ENCODE results near the gene MCU. TPM values are rescaled to one million over a fixed set of nuclear protein-coding genes. Genes with fewer than 3 reads are reported as not detected.

MCU gene
- total RNA-seq, 1 experiment from 2014 or later: 18.7 TPM

GRCh38 chr10:72654720-72655119, 37.2 kb upstream of the MCU start:
- DNase-seq (ENCODE audit: low spot score): no peak
- ChIA-PET CTCF (no interaction called here), POLR2A (ENCODE audit: low non-redundant PET) (no interaction called here)
- Histone ChIP-seq H3K9me3 (ENCODE audit: low read depth, low read length, poor library complexity, severe bottlenecking) (no peaks in the 10 kb centered on the region), H3K27me3 (replicated peaks; ENCODE audit: insufficient read depth, low read depth, low read length, poor library complexity) (no peaks in the 10 kb centered on the region), H3K36me3 (ENCODE audit: insufficient read depth, low read length, poor library complexity, severe bottlenecking) (no peaks in the 10 kb centered on the region), H3K27ac (ENCODE audit: low read depth, low read length, poor library complexity, severe bottlenecking) (no peak overlapping the region), H3K4me3 (ENCODE audit: low read depth, low read length, poor library complexity, severe bottlenecking) (no peak overlapping the region), H3K4me1 (ENCODE audit: insufficient read depth, low read length, poor library complexity, severe bottlenecking) (no peaks in the 10 kb centered on the region)
- no peak for TF ChIP-seq CTCF (conservative IDR thresholded peaks at IDR 0.05; ENCODE audit: low read depth, low read length)
- no peak for TF ChIP-seq EZH2 (IDR thresholded peaks at IDR 0.05; ENCODE audit: borderline replicate concordance, low read depth, low read length, poor library complexity, severe bottlenecking)
- intact Hi-C loops (cut with micrococcal nuclease; ENCODE audit: unreplicated experiment): no loop called here
- BruUV-seq (replicated peaks): no TSS peak

- no peak overlapping the region for H3K27ac ChIP-seq (ENCODE audit: low read depth, low read length, poor library complexity, severe bottlenecking)
- intact Hi-C loops (cut with micrococcal nuclease; ENCODE audit: unreplicated experiment): no loop called here
- DNase-seq (ENCODE audit: low spot score): no peak
- H3K4me3 ChIP-seq (ENCODE audit: low read depth, low read length, poor library complexity, severe bottlenecking): no peak overlapping the region
- H3K36me3 ChIP-seq (ENCODE audit: insufficient read depth, low read length, poor library complexity, severe bottlenecking): no peaks in the 10 kb centered on the region
- no TSS peak for BruUV-seq (replicated peaks)
- H3K27me3 ChIP-seq (replicated peaks; ENCODE audit: insufficient read depth, low read depth, low read length, poor library complexity): no peaks in the 10 kb centered on the region
- ChIA-PET POLR2A (ENCODE audit: low non-redundant PET) (no interaction called here), CTCF (interaction anchor here (0.6 kb wide), 1 partner anchor 342 kb away, joined by 8 read pairs; no protein-coding TSS in a partner anchor)
- no peaks in the 10 kb centered on the region for H3K4me1 ChIP-seq (ENCODE audit: insufficient read depth, low read length, poor library complexity, severe bottlenecking)
- H3K9me3 ChIP-seq (ENCODE audit: low read depth, low read length, poor library complexity, severe bottlenecking): no peaks in the 10 kb centered on the region
- TF ChIP-seq CTCF (conservative IDR thresholded peaks at IDR 0.05; ENCODE audit: low read depth, low read length): no peak
- no peak for TF ChIP-seq EZH2 (IDR thresholded peaks at IDR 0.05; ENCODE audit: borderline replicate concordance, low read depth, low read length, poor library complexity, severe bottlenecking)
Measured at GRCh38 chr10:72658696-72659400, 33.1 kb upstream of the MCU start.

GRCh38 chr10:72659694-72660093, 32.2 kb upstream of the MCU start:
- POLR2A ChIA-PET (ENCODE audit: low non-redundant PET): no interaction called here
- TF ChIP-seq CTCF (conservative IDR thresholded peaks at IDR 0.05; ENCODE audit: low read depth, low read length) (no peak), EZH2 (IDR thresholded peaks at IDR 0.05; ENCODE audit: borderline replicate concordance, low read depth, low read length, poor library complexity, severe bottlenecking) (no peak)
- Histone ChIP-seq H3K4me3 (ENCODE audit: low read depth, low read length, poor library complexity, severe bottlenecking) (no peak overlapping the region), H3K27ac (ENCODE audit: low read depth, low read length, poor library complexity, severe bottlenecking) (no peak overlapping the region), H3K36me3 (ENCODE audit: insufficient read depth, low read length, poor library complexity, severe bottlenecking) (no peaks in the 10 kb centered on the region), H3K27me3 (replicated peaks; ENCODE audit: insufficient read depth, low read depth, low read length, poor library complexity) (no peaks in the 10 kb centered on the region), H3K9me3 (ENCODE audit: low read depth, low read length, poor library complexity, severe bottlenecking) (no peaks in the 10 kb centered on the region), H3K4me1 (ENCODE audit: insufficient read depth, low read length, poor library complexity, severe bottlenecking) (no peaks in the 10 kb centered on the region)
- CTCF ChIA-PET: no interaction called here
- BruUV-seq (replicated peaks): no TSS peak
- intact Hi-C loops (cut with micrococcal nuclease; ENCODE audit: unreplicated experiment): no loop called here
- DNase-seq (ENCODE audit: low spot score): no peak

Data from A673 (cell line).